HEK293 (cell line): ENCODE results near the gene WWTR1.
A peak's percentile ranks its signal among the peaks of the same experiment; 100 is the strongest.

Experiments
- CTCF ChIA-PET: fragments of 350-600 bp; formaldehyde crosslinking; extraction: SDS; loops from one replicate; lab custom pipeline; 2021; ENCODE audit warnings: antibody characterized with exemption; lab: Yijun Ruan, JAX
- POLR2A ChIA-PET: fragments of 300-600 bp; formaldehyde crosslinking; extraction: SDS; loops from one replicate; lab custom pipeline; 2020; ENCODE audit warnings: antibody characterized with exemption, inconsistent platforms; lab: Yijun Ruan, JAX
- H3K27ac ChIP-seq: fragments of 200-500 bp; sonication (Bioruptor generic); 2 replicates; pipeline ENCODE4 v1.5.1; 2014; ENCODE audit warnings: low read depth, low read length, control low read depth, inconsistent platforms; ENCODE audit errors: extremely low read depth
- H3K36me3 ChIP-seq, 2 experiments: fragments of 200-500 bp in 1 of 2; sonication (Bioruptor generic) in 1 of 2; 1 replicate in 1 of 2; 2 replicates in 1 of 2; pipeline ENCODE4 v1.5.1; 2014 to 2017; ENCODE audit warnings: inconsistent platforms in 2 of 2, low read length in 2 of 2; ENCODE audit not compliant: control insufficient read depth in 2 of 2, insufficient read depth in 1 of 2
- H3K4me1 ChIP-seq: fragments of 200-500 bp; sonication (Bioruptor generic); 2 replicates; pipeline ENCODE4 v1.5.1; 2014; ENCODE audit warnings: mild to moderate bottlenecking, low read length, inconsistent platforms; ENCODE audit not compliant: control insufficient read depth, insufficient read depth
- H3K4me3 ChIP-seq: 2 replicates; pipeline ENCODE4 v1.5.1; 2011; ENCODE audit warnings: low read depth, mild to moderate bottlenecking, control low read depth, low read length, moderate library complexity
- H3K9me3 ChIP-seq: fragments of 200-500 bp; sonication (Bioruptor generic); 2 replicates; pipeline ENCODE4 v1.5.1; 2014; ENCODE audit warnings: low read depth, low read length, inconsistent platforms; ENCODE audit not compliant: control insufficient read depth, insufficient read depth
- CTCF ChIP-seq: fragments of 450-650 bp; formaldehyde crosslinking; IDR thresholded peaks from 2 replicates; pipeline ENCODE4 v1.5.1; 2016; ENCODE audit warnings: missing biosample characterization, missing genetic modification characterization
- GLI4 ChIP-seq: fragments of 450-650 bp; formaldehyde crosslinking; IDR thresholded peaks from 2 replicates; pipeline ENCODE4 v1.5.1; 2016; ENCODE audit warnings: missing biosample characterization, missing genetic modification characterization
- HOXD13 ChIP-seq: sonication (generic); formaldehyde crosslinking; IDR thresholded peaks from 2 replicates; pipeline ENCODE4 v1.8.0; 2022; ENCODE audit warnings: missing genetic modification reagents, borderline replicate concordance
- OSR2 ChIP-seq: fragments of 450-650 bp; formaldehyde crosslinking; IDR thresholded peaks from 2 replicates; pipeline ENCODE4 v1.5.1; 2016; ENCODE audit warnings: missing biosample characterization, missing genetic modification characterization
- PRDM4 ChIP-seq: fragments of 450-650 bp; formaldehyde crosslinking; IDR thresholded peaks from 2 replicates; pipeline ENCODE4 v1.5.1; 2017; ENCODE audit warnings: missing biosample characterization, missing genetic modification characterization
- PRDM6 ChIP-seq: fragments of 450-650 bp; formaldehyde crosslinking; IDR thresholded peaks from 2 replicates; pipeline ENCODE4 v1.5.1; 2017; ENCODE audit warnings: missing biosample characterization, missing genetic modification characterization
- SP2 ChIP-seq: fragments of 450-650 bp; formaldehyde crosslinking; IDR thresholded peaks from 2 replicates; pipeline ENCODE4 v1.5.1; 2016; ENCODE audit warnings: missing biosample characterization, missing genetic modification characterization
- ZBTB48 ChIP-seq: fragments of 450-650 bp; formaldehyde crosslinking; IDR thresholded peaks from 2 replicates; pipeline ENCODE4 v1.5.1; 2016; ENCODE audit warnings: missing biosample characterization, missing genetic modification characterization
- ZNF184 ChIP-seq: fragments of 450-650 bp; IDR thresholded peaks from 2 replicates; pipeline ENCODE4 v1.5.1; 2018; ENCODE audit warnings: missing biosample characterization, mild to moderate bottlenecking, missing genetic modification characterization
- ZNF23 ChIP-seq: fragments of 450-650 bp; formaldehyde crosslinking; IDR thresholded peaks from 2 replicates; pipeline ENCODE4 v1.5.1; 2016; ENCODE audit warnings: missing biosample characterization, missing genetic modification characterization, borderline replicate concordance
- ZNF311 ChIP-seq: fragments of 450-650 bp; formaldehyde crosslinking; IDR thresholded peaks from 2 replicates; pipeline ENCODE4 v1.5.1; 2017; ENCODE audit warnings: missing biosample characterization, missing genetic modification characterization, borderline replicate concordance
- ZNF394 ChIP-seq: fragments of 450-650 bp; formaldehyde crosslinking; IDR thresholded peaks from 2 replicates; pipeline ENCODE4 v1.5.1; 2016; ENCODE audit warnings: missing biosample characterization, missing genetic modification characterization, mild to moderate bottlenecking, moderate library complexity, borderline replicate concordance
- ZNF398 ChIP-seq: fragments of 450-650 bp; formaldehyde crosslinking; IDR thresholded peaks from 2 replicates; pipeline ENCODE4 v1.5.1; 2017; ENCODE audit warnings: missing biosample characterization, missing genetic modification characterization
- ZNF521 ChIP-seq: fragments of 450-650 bp; formaldehyde crosslinking; IDR thresholded peaks from 2 replicates; pipeline ENCODE4 v1.5.1; 2017; ENCODE audit warnings: missing biosample characterization, mild to moderate bottlenecking, missing genetic modification characterization
- ZNF571 ChIP-seq: fragments of 450-650 bp; formaldehyde crosslinking; IDR thresholded peaks from 2 replicates; pipeline ENCODE4 v1.5.0; 2017; ENCODE audit warnings: missing biosample characterization, missing genetic modification characterization
- ZNF664 ChIP-seq: fragments of 450-650 bp; formaldehyde crosslinking; IDR thresholded peaks from 2 replicates; pipeline ENCODE4 v1.5.1; 2016; ENCODE audit warnings: missing biosample characterization, missing genetic modification characterization
- ZNF692 ChIP-seq: fragments of 450-650 bp; formaldehyde crosslinking; IDR thresholded peaks from 2 replicates; pipeline ENCODE4 v1.5.1; 2016; ENCODE audit warnings: missing biosample characterization, missing genetic modification characterization
- ZNF704 ChIP-seq: fragments of 450-650 bp; formaldehyde crosslinking; IDR thresholded peaks from 2 replicates; pipeline ENCODE4 v1.5.1; 2016; ENCODE audit warnings: missing biosample characterization, missing genetic modification characterization
- ZNF843 ChIP-seq: fragments of 450-650 bp; formaldehyde crosslinking; IDR thresholded peaks from 2 replicates; pipeline ENCODE4 v1.5.1; 2016; ENCODE audit warnings: missing biosample characterization, missing genetic modification characterization

The WWTR1 gene

GRCh38 chr3:149623824-149624223 lies 34.0 kb downstream of the WWTR1 start:
- Histone ChIP-seq H3K36me3 (no peaks in the 10 kb centered on the region; a peak in 1 of 3 replicates), H3K27ac (no peak overlapping the region), H3K9me3 (no peaks in the 10 kb centered on the region), H3K4me3 (no peak overlapping the region), H3K4me1 (peaks cover 24% of the 10 kb centered on the region)
- POLR2A ChIA-PET: interaction anchor here (1.0 kb wide), 1 partner anchor 20 kb away, joined by 3 read pairs; no protein-coding TSS in a partner anchor
- CTCF ChIA-PET: no interaction called here
- TF ChIP-seq PRDM4 (tag by site-specific recombination) (no peak), ZNF23 (tag by site-specific recombination) (no peak), ZNF521 (no peak), ZBTB48 (tag by site-specific recombination) (no peak), SP2 (no peak), GLI4 (tag by site-specific recombination) (no peak), CTCF (tag by site-specific recombination) (no peak), ZNF311 (tag by site-specific recombination) (no peak), HOXD13 (CRISPR knock-in tag) (no peak), ZNF394 (tag by site-specific recombination) (no peak)

- TF ChIP-seq PRDM6 (tag by site-specific recombination): peak; percentile 49
- TF ChIP-seq ZNF571: no peak
- no peak for TF ChIP-seq ZNF704
- no peak for TF ChIP-seq ZNF398 (tag by site-specific recombination)
- no peak for TF ChIP-seq ZNF692 (tag by site-specific recombination)
- no peak for TF ChIP-seq ZNF843 (tag by site-specific recombination)
- TF ChIP-seq OSR2: peak; percentile 23; the same call in 1 of the 2 replicates
- TF ChIP-seq ZNF664 (tag by site-specific recombination): no peak
- no peak for TF ChIP-seq ZNF184 (tag by site-specific recombination)
- Histone ChIP-seq H3K36me3 (no peaks in the 10 kb centered on the region), H3K4me1 (peaks cover 26% of the 10 kb centered on the region), H3K27ac (no peak overlapping the region), H3K4me3 (no peak overlapping the region), H3K9me3 (no peaks in the 10 kb centered on the region)
- ChIA-PET POLR2A (no interaction called here), CTCF (no interaction called here)
These were observed 36.4 kb downstream of the WWTR1 start for GRCh38 chr3:149621218-149622005.
